Epithelial cell of prostate (primary cell): Measurements from ENCODE around the gene PRKAR2B.
A peak's percentile ranks its signal among the peaks of the same experiment; 100 is the strongest.
"Not testable (repeated sequence)": the region's sequence is repeated elsewhere in the genome, so short reads cannot be mapped to it uniquely, and the experiment has no call there.

Source experiments
- DNase-seq: peaks from one replicate; pipeline ENCODE4 v3.0.0-alpha.2; 2011; ENCODE audit warnings: low read depth, low spot score
- H3K27ac ChIP-seq: fragments of 450-650 bp; 2 replicates; pipeline ENCODE4 v1.5.1; 2017; ENCODE audit warnings: mild to moderate bottlenecking

PRKAR2B gene

GRCh38 chr7:107148721-107149120 is 104.2 kb downstream of the PRKAR2B start:
- no peak for DNase-seq
- no peak overlapping the region for H3K27ac ChIP-seq

- H3K27ac ChIP-seq, result no peak overlapping the region
- no peak for DNase-seq
Measured at GRCh38 chr7:107149863-107150262, 105.4 kb downstream of the PRKAR2B start.

DNA sequence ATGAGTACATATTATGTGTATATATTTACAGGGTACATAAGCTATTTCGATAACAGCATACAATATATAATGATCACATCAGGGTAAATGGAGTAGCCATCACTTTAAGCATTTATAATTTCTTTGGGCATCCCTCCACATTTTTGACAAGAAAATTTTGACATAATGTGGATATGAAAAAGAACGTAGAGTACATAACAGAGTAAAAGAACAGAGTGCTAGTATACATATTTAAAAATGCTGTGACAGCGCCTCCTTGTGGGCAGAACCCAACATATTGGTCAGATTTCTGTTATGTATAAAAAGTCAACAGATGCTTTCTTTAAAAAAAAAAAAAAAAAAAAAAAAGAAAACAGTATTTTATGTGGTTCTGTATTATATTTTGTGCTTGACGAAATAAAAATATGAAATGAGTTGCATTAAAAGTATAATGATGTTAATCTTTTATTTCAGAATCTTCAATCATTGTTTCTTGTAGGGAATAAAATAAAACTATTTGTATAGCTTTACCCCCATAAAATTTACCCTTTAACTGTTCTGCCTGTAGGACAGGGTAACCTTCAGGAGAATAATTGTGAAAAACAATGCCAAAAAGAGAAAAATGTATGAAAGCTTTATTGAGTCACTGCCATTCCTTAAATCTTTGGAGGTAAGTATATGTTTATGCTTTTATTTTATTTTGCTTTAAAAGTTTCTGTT is 106.0 kb downstream of the PRKAR2B start:
- no peak for DNase-seq
- H3K27ac ChIP-seq, result no peak overlapping the region

- H3K27ac ChIP-seq, result no peak overlapping the region
- DNase-seq, result no peak
Measured at GRCh38 chr7:107151538-107151937, 107.0 kb downstream of the PRKAR2B start.

DNA sequence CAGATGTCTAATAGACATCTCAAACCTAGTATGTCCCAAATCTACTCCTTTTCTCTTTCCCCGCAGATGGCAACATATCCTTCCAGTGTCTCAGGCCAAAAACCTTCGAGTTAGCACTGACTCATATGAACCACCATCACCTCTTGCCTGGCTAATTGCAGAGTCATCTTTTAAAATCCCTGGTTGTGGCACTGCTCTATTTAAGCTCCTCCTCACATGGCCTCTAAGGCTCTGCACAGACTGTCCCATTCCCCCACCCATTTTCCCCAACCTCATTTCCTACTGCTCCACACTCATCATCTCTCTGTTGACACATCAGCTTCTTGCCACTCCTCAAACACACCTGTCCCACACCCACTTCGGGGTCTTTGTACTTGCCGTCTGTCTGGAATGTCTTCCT is 107.5 kb downstream of the PRKAR2B start:
- DNase-seq, result no peak
- H3K27ac ChIP-seq, result no peak overlapping the region

DNA sequence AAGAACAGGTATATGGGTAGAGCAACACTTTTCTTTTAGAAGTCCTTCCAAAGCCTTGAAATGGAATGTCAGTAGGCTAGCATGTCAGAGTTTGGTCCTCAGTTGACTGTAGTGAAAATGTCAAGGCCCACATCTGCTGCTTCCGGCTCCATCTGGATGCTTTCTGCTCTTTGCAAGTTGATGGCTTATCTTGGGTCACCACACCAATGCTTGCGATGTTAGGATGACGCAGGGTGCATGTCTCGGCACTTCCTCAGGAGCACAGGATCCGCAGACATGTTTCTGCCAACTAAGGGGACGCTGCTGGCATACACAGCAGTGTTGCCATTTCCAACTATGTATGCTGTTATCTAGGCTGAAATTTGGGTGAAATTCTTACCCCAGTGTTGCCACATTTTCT is 110.3 kb downstream of the PRKAR2B start:
- H3K27ac ChIP-seq, result no peak overlapping the region
- DNase-seq, result no peak

DNA sequence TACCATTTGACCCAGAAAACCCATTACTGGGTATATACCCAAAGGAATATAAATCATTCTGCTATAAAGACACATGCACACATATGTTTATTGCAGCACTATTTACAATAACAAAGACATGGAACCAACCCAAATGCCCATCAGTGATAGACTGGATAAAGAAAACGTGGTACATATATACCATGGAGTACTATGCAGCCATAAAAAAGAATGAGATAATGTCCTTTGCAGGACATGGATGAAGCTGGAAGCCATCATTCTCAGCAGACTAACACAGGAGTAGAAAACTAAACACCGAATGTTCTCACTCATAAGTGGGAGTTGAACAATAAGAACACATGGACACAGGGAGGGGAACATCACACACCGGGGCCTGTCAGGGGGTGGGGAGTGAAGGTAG is 111.2 kb downstream of the PRKAR2B start:
- H3K27ac ChIP-seq, DNase-seq: not testable (repeated sequence)

DNA sequence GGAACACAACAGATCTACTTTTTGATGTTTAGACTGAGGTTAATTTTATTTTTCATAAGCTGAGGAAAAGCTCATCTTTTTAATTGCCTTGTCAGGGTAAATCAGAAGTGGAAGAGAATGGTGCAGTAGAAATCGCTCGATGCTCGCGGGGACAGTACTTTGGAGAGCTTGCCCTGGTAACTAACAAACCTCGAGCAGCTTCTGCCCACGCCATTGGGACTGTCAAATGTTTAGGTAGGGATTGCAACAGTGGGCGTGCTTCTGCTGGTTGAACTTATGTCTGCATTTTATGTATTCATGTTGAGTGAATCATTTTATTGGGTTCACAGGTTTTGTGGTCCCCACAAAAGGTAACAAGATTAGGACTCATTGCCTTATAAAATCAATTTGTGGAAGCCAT is 112.6 kb downstream of the PRKAR2B start:
- DNase-seq, result no peak
- no peak overlapping the region for H3K27ac ChIP-seq

GRCh38 chr7:107158028-107158427 is 113.5 kb downstream of the PRKAR2B start:
- H3K27ac ChIP-seq, result no peak overlapping the region

DNA sequence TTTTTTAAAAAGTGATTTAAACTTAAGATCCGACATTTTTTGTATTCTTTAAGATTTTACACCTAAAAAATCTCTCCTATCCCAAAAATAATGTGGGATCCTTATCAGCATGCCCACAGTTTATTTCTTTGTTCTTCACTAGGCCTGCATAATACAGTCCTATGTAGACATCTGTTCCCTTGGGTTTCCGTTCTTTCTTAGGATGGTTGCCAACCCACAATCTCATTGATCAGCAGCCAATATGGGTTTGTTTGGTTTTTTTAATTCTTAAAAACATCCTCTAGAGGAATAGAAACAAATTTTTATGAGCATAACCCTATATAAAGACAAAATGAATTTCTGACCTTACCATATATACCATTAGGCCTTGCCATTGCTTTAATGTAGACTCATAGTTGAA is 115.9 kb downstream of the PRKAR2B start:
- DNase-seq, result no peak
- no peak overlapping the region for H3K27ac ChIP-seq

More at GRCh38 chr7:107158028-107158427, 113.5 kb downstream of the PRKAR2B start:
- no peak for DNase-seq

DNA sequence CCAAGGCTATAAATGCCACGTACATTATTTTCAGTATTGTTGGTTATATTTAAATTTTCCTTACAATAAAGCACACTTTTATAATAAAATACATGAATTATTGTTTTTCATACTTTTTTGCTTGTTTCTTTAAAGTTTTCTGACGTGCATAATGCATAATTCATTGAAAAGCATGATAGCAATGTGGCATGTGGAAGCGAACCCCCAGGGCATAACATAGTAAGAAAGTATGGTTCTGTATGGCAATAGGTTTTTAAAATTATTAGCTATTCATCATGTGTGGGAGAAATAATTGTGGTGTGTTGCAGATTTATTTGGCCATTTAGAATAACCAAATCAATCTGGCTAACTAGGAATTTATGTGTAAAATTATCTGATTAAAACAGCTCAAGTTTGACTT is 116.9 kb downstream of the PRKAR2B start:
- DNase-seq, result no peak
- H3K27ac ChIP-seq, result no peak overlapping the region

DNA sequence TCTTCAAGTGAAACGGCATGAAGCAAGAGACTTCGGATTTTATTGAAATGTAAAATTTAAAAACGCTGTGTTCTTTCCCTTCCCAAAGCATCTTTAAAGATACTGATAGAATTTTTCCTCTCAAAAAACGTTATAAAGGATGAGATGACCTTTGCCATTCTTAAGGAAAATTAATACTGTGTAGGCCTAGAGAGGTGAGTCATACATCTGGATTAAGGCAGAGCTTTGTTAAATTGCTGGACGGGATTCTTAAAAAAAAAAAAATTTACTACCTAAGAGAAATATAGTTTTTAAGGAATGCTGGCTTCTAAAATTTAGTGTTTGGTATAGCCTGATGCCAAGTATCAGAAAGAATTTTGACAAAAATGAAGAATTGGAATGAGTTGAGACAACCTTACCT is 118.0 kb downstream of the PRKAR2B start:
- no peak overlapping the region for H3K27ac ChIP-seq
- DNase-seq, result no peak

GRCh38 chr7:107164092-107164491 is 119.6 kb downstream of the PRKAR2B start:
- no peak overlapping the region for H3K27ac ChIP-seq
- DNase-seq, result no peak

DNA sequence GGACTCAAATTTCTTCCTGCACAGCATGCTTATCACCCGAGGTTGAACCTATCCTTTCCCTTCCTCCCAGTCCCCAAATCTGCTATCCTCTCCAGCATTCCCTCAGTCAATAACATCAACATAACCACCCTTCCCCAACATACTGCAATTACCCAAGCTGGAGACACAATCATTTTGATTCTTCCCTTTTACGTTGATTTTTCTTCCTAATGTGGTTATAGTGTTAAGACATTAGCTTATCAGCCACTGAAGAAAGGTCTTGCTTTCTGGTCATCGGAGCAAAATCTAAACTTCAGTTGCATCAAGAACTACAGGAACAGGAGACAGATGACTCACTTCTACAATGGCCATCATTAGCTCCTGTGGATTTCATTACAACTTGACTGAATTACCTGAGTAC is 120.8 kb downstream of the PRKAR2B start:
- no peak overlapping the region for H3K27ac ChIP-seq
- DNase-seq, result no peak

GRCh38 chr7:107166736-107167426 is 122.4 kb downstream of the PRKAR2B start:
- no peak for DNase-seq
- H3K27ac ChIP-seq, result peak overlapping the region; percentile 95

- peak; percentile 78 for DNase-seq
- peak overlapping the region; percentile 95 for H3K27ac ChIP-seq
Measured at GRCh38 chr7:107167483-107168232, 123.2 kb downstream of the PRKAR2B start.

DNA sequence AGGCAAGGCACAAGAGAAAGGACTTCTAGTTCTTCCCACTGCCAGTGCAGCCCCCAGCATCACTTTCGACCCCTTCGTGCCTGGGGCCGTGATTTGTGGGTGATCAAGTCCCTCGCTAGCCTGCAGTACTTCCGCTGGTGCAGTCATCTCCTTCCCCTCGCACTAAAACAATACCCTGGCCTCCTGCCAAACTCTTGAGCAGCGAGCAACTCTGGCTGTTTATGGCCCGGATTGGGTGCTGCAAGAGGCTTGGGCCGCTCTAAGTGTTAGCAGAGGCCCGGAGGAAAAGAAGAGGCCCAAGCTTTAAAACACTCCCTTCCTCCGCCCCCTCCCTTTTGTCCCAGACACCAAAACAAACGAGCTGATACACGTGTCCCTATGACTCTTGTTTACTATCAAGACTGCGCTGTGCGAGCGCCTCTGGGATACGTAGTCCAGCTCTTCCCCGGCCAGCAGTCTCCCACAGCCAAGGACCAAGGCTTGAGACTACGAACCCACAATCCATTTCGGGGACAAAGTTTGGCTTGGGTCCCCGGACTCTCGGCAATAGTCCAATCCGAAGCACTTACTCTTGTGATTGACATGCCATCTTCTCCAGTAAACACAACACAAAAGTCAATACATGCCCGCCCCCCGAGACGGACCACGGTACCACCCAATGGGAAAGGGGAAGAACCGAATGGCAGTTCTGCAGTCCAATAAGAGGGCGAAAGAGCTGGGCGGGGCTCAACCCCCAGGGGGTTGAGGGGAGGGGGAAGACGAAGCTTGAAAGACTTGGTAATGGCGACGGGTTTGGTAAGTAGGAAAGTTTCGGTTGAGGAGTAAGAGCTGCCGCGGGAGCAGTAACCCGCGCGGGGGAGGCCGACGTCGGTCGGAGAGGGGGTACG is 124.0 kb downstream of the PRKAR2B start, which contains the start of gene HBP1:
HBP1 (plus strand) TSS at position 771 of the 887 bp plus-strand sequence. CDS start 10,891 bp downstream, outside the sequence.
- peak within 1 kb of the TSS; percentile 95 for H3K27ac ChIP-seq

DNA sequence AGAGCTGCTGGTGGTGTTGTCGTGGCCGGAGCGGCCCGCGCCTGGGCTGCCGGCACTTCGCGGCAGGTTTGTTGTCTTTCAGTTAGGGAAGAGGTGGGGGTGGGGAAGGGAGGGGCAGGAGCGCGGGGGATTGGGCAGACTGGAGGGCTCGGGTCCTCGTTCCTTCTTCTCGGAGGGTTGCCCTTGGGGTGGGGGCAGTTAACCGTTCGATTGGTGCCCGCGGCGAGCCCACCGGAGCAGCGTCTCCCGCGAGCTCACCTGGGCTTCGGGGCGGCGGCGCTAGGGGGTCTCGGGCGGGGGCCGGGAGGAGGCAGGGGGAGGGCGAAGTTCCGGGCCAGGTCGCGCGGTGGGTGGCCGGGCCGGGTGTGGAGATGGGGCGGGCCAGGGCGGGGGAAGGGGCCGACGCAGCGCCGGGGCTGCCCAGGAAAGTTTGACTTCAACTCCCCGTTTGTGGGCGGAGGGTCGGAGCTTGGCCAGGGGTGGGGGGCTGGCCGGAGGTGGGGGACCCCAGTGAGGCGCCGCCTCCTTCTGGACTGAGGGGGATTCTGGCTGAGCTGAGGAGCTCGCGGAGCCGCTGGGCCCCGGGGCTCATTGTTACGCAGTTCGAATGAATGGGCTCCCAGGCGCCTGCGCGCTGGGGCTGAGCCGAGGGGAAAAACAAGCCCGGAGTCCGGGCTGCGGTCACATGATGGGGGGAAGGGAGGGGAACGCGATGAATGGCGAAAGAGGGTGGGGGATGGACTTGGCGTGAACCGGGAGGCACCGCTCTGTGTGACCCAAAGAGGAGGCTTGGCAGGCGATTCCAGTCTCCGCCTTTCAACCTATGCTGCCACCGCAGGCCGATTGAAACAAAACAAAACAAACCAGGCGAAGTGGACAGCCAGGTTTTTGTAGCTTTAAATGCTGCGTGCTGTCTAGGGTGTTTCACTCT is 124.9 kb downstream of the PRKAR2B start:
- peak; percentile 89 for DNase-seq
- peak overlapping the region; percentile 95 for H3K27ac ChIP-seq

More for the DNA sequence above, 124.0 kb downstream of the PRKAR2B start, which contains the start of gene HBP1:
- DNase-seq, result peak; percentile 100
